GM10847 (cell line): ENCODE results near the gene IRGM.
"Not testable (repeated sequence)": the region's sequence is repeated elsewhere in the genome, so short reads cannot be mapped to it uniquely, and the experiment has no call there.

Source experiments
- POLR2A ChIP-seq: IDR thresholded peaks from 2 replicates; pipeline ENCODE4 v1.6.1; 2011; ENCODE audit not compliant: insufficient read length; ENCODE audit errors: extremely low read depth

IRGM gene

GRCh38 chr5:150846308-150846653 lies at the start of gene IRGM:
Gene IRGM, plus strand, starts transcription at chr5:150846521. Its CDS starts 1,603 bp downstream, at chr5:150848124.
- TF ChIP-seq POLR2A: not testable (repeated sequence)

- TF ChIP-seq POLR2A: no peak
These were observed 48.9 kb upstream of the IRGM start for GRCh38 chr5:150797384-150797783.

- TF ChIP-seq POLR2A: no peak
These were observed 45.0 kb upstream of the IRGM start for GRCh38 chr5:150801117-150801927.

GRCh38 chr5:150804388-150804787 lies 41.9 kb upstream of the IRGM start:
- TF ChIP-seq POLR2A: no peak

- no peak for TF ChIP-seq POLR2A
These were observed 37.0 kb upstream of the IRGM start for GRCh38 chr5:150809363-150809762.

- TF ChIP-seq POLR2A: no peak
These were observed 31.3 kb upstream of the IRGM start for GRCh38 chr5:150815010-150815409.

- no peak for TF ChIP-seq POLR2A
These were observed 29.4 kb upstream of the IRGM start for GRCh38 chr5:150816946-150817345.

- no peak for TF ChIP-seq POLR2A
These were observed 16.6 kb upstream of the IRGM start for GRCh38 chr5:150829744-150830143.

- TF ChIP-seq POLR2A: no peak
These were observed 10.3 kb upstream of the IRGM start for GRCh38 chr5:150836064-150836463.

- TF ChIP-seq POLR2A: no peak
These were observed 9.6 kb upstream of the IRGM start for GRCh38 chr5:150836703-150837102.

- TF ChIP-seq POLR2A: no peak
These were observed 473 bp downstream of the IRGM start for GRCh38 chr5:150846654-150847333.

- no peak for TF ChIP-seq POLR2A
These were observed 994 bp downstream of the IRGM start for GRCh38 chr5:150847334-150847695.

- no peak for TF ChIP-seq POLR2A
These were observed 1.9 kb downstream of the IRGM start for GRCh38 chr5:150848271-150848670.

GRCh38 chr5:150851039-150851438 lies 4.7 kb downstream of the IRGM start:
- no peak for TF ChIP-seq POLR2A

GRCh38 chr5:150853561-150853960 lies 7.2 kb downstream of the IRGM start:
- no peak for TF ChIP-seq POLR2A

GRCh38 chr5:150860246-150860821 lies 14.0 kb downstream of the IRGM start:
- no peak for TF ChIP-seq POLR2A

GRCh38 chr5:150862070-150862469 lies 15.7 kb downstream of the IRGM start:
- no peak for TF ChIP-seq POLR2A

GRCh38 chr5:150879358-150879757 lies 33.0 kb downstream of the IRGM start:
- no peak for TF ChIP-seq POLR2A
